Esophagus muscularis mucosa (tissue), 3 donors: ENCODE results near the gene EPB41L5.

Experiments used
- CTCF ChIP-seq, 3 experiments: fragments of 200-600 bp in 2 of 3; fragments of 450-650 bp in 1 of 3; sonication (generic) in 2 of 3; IDR thresholded peaks; one replicate each; pipeline ENCODE4 v1.5.1; 2017 to 2019; ENCODE audit warnings: antibody characterized with exemption in 3 of 3, mild to moderate bottlenecking in 2 of 3, moderate library complexity in 1 of 3
- POLR2A ChIP-seq: fragments of 450-650 bp; IDR thresholded peaks from one replicate; pipeline ENCODE4 v1.6.1; 2017; ENCODE audit warnings: antibody characterized with exemption, moderate library complexity, mild to moderate bottlenecking, low read depth

DNA sequence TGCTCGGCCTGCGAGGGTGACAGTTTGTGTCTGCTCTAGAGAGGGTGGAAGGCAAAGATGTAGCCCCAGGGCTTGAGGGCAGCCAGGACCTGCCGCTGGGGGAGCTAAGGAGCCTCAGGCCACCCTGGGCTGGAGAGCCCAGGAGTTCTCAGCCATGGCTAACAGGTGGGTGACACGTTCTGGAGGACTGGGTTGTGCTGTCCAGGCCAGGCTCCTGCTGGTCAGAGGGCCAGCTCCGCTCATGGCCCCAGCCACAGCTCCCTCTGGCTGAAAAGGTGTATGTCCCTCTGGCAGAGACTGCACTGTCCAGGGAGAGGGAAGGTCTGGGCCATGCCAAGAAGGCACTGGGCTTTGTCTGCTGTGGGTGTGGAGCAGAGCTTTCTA, 191.1 kb downstream of the EPB41L5 start:
- no peak for TF ChIP-seq CTCF (IDR thresholded peaks at IDR 0.05)
- no peak for TF ChIP-seq POLR2A
